Body of pancreas (tissue), 4 donors: ENCODE data around the gene ARMC12. TPM values are rescaled to one million over a fixed set of nuclear protein-coding genes. Genes with fewer than 3 reads are reported as not detected.

ENCODE experiments used
- ATAC-seq: fragments of 150-250 bp; one replicate; pipeline ENCODE4 v1.9.1; 2016
- DNase-seq, 4 donors: peaks; one replicate each; pipeline ENCODE4 v3.0.0-alpha.2; 2019
- H3K27ac ChIP-seq, 4 donors: fragments of 200-600 bp; sonication (generic); 1 replicate in 3 of 4; 2 replicates in 1 of 4; pipeline versions ENCODE4 v1.5.1 to v1.6.1; 2016 to 2019; ENCODE audit warnings: mild to moderate bottlenecking in 1 of 4, mixed read lengths in 1 of 4, moderate library complexity in 1 of 4
- H3K27me3 ChIP-seq, 2 donors: fragments of 200-600 bp; sonication (generic); one replicate each; pipeline ENCODE4 v1.6.0; 2016; ENCODE audit warnings: mild to moderate bottlenecking in 1 of 2
- H3K36me3 ChIP-seq, 2 donors: fragments of 200-600 bp; sonication (generic); replicated peaks in 1 of 2; 2 replicates each; pipeline ENCODE4 v1.5.1; 2016; ENCODE audit warnings: low read depth in 2 of 2; ENCODE audit not compliant: insufficient read depth in 1 of 2
- H3K4me1 ChIP-seq: fragments of 200-600 bp; sonication (generic); one replicate; pipeline ENCODE4 v1.6.0; 2016
- H3K4me3 ChIP-seq, 2 donors: fragments of 200-600 bp; sonication (generic); 1 replicate in 1 of 2; 2 replicates in 1 of 2; pipeline ENCODE4 v1.5.1; 2016 to 2019
- H3K9me3 ChIP-seq, 3 donors: fragments of 200-600 bp; sonication (generic); 1 replicate in 2 of 3; 2 replicates in 1 of 3; pipeline ENCODE4 v1.5.1; 2016
- POLR2A ChIP-seq, 3 donors: fragments of 450-650 bp; IDR thresholded peaks; one replicate each; pipeline ENCODE4 v1.6.1; 2016; ENCODE audit warnings: antibody characterized with exemption in 3 of 3, mild to moderate bottlenecking in 2 of 3
- WGBS, 2 donors: methylation state at CpG; one replicate each; pipeline ENCODE4 v1.1.5; 2017; 5-methylcytosine and 5-hydroxymethylcytosine counted together
- intact Hi-C: fragments of 100-400 bp; cut with DNase I; formaldehyde crosslinking; loops from one replicate; pipeline ENCODE4 v1.15.1; 2023
- total RNA-seq, 2 donors: library from RNA; depleted of rRNA; stranded (reverse); fragments of >200 nt; gene quantifications; one replicate each; pipeline ENCODE4 v1.1.0, GENCODE V29; 2016
- TF ChIP-seq, protein P1 (sequence below), 7 experiments: fragments of 450-650 bp in 4 of 7; fragments of 200-600 bp in 3 of 7; sonication (generic) in 3 of 7; IDR thresholded peaks; one replicate each; pipeline ENCODE4 v1.5.1; 2016 to 2019; ENCODE audit warnings: antibody characterized with exemption in 7 of 7

The ARMC12 gene
- total RNA-seq, 2 donors from 2014 or later, result 0.26 TPM; not detected in 1

DNA sequence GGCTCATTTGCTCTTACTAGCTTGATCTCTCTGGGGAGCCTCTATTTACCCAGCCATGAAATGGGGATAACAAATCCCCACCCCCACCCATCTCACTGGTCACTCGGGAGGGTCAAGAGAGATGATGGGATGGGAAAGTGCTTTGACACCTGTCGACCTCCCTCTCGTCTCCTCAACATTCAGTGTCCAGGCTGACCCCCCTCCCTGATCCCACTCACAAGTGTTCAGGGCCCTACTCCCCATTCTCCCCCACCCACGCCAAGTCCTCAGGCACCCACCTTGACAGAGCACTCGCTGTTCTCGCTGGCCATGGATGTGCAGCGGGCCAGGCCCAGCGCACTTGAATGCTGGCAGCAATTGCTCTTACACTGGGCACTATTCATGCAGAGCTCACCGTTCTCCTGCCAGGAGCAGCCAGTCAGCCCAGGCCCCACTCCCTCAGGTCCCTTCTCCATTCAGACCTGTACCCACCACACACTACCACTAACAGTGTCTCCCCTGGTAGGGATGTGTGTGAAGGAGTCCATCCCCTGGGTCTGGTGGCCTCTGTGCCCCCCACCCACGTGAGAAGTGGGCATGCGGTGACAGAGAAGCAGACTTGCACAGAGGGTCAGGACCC is 58.7 kb downstream of the ARMC12 start:
- H3K9me3 ChIP-seq, result no peaks in the 10 kb centered on the region
- no peaks in the 10 kb centered on the region for H3K27me3 ChIP-seq
- H3K27ac ChIP-seq, result peak overlapping the region; percentile 92 to 100 (median 97)
- no peak for ATAC-seq
- 41 to 50% methylated on average over 11 of the region's 11 CpGs for WGBS, 2 donors
- H3K36me3 ChIP-seq, result peaks cover 0 to 10% of the 10 kb centered on the region in 2 donors
- peak overlapping the region; percentile 68 to 79 for H3K4me3 ChIP-seq
- TF ChIP-seq, protein P1, sequence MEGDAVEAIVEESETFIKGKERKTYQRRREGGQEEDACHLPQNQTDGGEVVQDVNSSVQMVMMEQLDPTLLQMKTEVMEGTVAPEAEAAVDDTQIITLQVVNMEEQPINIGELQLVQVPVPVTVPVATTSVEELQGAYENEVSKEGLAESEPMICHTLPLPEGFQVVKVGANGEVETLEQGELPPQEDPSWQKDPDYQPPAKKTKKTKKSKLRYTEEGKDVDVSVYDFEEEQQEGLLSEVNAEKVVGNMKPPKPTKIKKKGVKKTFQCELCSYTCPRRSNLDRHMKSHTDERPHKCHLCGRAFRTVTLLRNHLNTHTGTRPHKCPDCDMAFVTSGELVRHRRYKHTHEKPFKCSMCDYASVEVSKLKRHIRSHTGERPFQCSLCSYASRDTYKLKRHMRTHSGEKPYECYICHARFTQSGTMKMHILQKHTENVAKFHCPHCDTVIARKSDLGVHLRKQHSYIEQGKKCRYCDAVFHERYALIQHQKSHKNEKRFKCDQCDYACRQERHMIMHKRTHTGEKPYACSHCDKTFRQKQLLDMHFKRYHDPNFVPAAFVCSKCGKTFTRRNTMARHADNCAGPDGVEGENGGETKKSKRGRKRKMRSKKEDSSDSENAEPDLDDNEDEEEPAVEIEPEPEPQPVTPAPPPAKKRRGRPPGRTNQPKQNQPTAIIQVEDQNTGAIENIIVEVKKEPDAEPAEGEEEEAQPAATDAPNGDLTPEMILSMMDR (IDR thresholded peaks at IDR 0.05), result no peak
- TF ChIP-seq POLR2A (IDR thresholded peaks at IDR 0.05), result no peak
- DNase-seq, result peak; percentile 39 to 63 (median 46)
- intact Hi-C loops, result no loop called here
- peaks cover 45% of the 10 kb centered on the region for H3K4me1 ChIP-seq

DNA sequence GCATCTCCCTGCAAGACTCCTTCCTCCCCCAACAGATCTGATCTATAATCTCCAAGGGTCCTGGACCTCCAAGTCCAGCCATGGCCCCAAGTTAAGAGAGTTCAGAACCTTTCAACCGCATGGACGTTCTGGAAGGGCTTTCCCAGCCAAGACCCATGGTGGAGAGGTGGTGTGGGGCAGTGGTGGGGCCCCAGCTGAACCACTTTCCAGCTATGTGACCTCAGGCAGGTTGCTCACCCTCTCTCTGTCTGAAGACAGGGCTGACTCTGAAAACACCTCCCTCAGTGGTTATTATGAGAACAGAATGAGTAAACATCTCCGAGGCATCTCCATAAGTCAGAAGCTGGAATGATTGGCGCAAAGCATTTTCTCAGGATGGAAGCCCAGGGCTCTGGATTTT is 59.4 kb downstream of the ARMC12 start:
- H3K27ac ChIP-seq, result peak overlapping the region; percentile 92 to 100 (median 97)
- H3K4me3 ChIP-seq, result peak overlapping the region; percentile 68 to 79
- intact Hi-C loops, result no loop called here
- H3K4me1 ChIP-seq, result peaks cover 45% of the 10 kb centered on the region
- H3K27me3 ChIP-seq, result no peaks in the 10 kb centered on the region
- DNase-seq (peak in 3 of 4 donors; percentile 15 to 25 (median 23)), ATAC-seq (no peak)
- TF ChIP-seq, protein P1 (IDR thresholded peaks at IDR 0.05), result no peak
- no peak for TF ChIP-seq POLR2A (IDR thresholded peaks at IDR 0.05)
- no peaks in the 10 kb centered on the region for H3K9me3 ChIP-seq
- WGBS, 2 donors, result 30% methylated on average over 4 of the region's 4 CpGs
- peaks cover 0 to 10% of the 10 kb centered on the region in 2 donors for H3K36me3 ChIP-seq

DNA sequence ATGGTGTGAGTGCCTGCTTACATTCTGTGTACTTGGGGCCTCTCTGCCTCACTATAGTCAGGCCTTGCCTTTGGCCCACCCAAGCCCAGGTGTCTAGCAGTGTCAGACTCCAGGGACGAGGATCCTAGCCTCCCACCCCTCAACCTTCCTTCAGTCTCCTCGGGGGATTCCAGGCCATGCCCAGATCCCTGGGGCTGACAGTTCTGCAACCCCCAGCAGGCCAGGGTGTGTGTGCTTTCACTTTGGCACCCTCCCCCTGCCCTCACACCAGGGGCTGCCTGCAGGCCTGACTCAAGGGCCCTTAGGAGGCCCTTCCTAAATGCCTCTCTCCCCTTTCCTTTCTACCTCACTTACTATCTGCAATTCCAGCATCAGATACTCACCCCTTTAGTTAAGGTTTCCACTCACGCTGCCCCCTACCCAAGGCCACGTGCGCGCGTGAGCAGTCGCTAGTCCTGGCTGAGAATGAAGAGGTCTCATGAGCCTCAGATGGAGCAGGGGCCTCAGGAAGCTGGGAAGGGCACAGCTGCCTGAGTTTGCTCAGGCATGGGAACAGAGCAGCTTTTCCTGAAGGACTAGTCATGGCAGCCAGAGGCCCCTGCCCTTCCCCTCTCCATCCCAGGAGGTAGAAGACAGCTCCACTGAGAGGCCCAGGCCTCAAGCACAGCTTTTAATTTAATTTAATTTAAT is 61.1 kb downstream of the ARMC12 start:
- ATAC-seq, result peak; percentile 67
- no peak overlapping the region for H3K4me3 ChIP-seq
- H3K4me1 ChIP-seq, result peaks cover 46% of the 10 kb centered on the region
- intact Hi-C loops, result no loop called here
- no peaks in the 10 kb centered on the region for H3K9me3 ChIP-seq
- peak; percentile 97 to 99 (median 98) for DNase-seq
- WGBS, 2 donors, result 34 to 43% methylated on average over 8 of the region's 8 CpGs
- peaks cover 0 to 10% of the 10 kb centered on the region in 2 donors for H3K36me3 ChIP-seq
- no peaks in the 10 kb centered on the region for H3K27me3 ChIP-seq
- TF ChIP-seq POLR2A (IDR thresholded peaks at IDR 0.05), result no peak
- TF ChIP-seq, protein P1 (IDR thresholded peaks at IDR 0.05), result peak in 1 of 7 experiments; percentile 22
- H3K27ac ChIP-seq, result peak overlapping the region; percentile 92 to 100 (median 97)

Other genes with a start within 250 kb of the ARMC12 start
- 1 to 10 TPM; 6.5 to 8.9 TPM for gene TEAD3, start 240.0 kb upstream of the ARMC12 start, total RNA-seq
- gene TULP1, start 224.1 kb upstream of the ARMC12 start, total RNA-seq, result not detected
- gene FKBP5, start 48.1 kb upstream of the ARMC12 start, total RNA-seq, result 100 to 1,000 TPM; 133 to 138 TPM
- gene CLPSL2, start 39.6 kb downstream of the ARMC12 start, total RNA-seq, result not detected
- 10 to 100 TPM in 1 of 2 donors, 1 to 10 TPM in 1; 7.8 to 11.9 TPM for gene CLPSL1, start 44.0 kb downstream of the ARMC12 start, total RNA-seq
- over 10,000 TPM; 21,261 to 26,491 TPM for gene CLPS, start 60.3 kb downstream of the ARMC12 start, total RNA-seq
- gene LHFPL5, start 68.3 kb downstream of the ARMC12 start, total RNA-seq, result 1 to 10 TPM; 5.6 to 6.2 TPM
- gene SRPK1, start 184.1 kb downstream of the ARMC12 start, total RNA-seq, result 10 to 100 TPM; 30.4 to 80.4 TPM